H9 (cell line): ENCODE data around the gene GRIK4. TPM values are rescaled to one million over a fixed set of nuclear protein-coding genes. Genes with fewer than 3 reads are reported as not detected.
A peak's percentile ranks its signal among the peaks of the same experiment; 100 is the strongest.

ENCODE experiments used
- DNase-seq: peaks from one replicate; pipeline ENCODE4 v3.0.0-alpha.2; 2017
- H2AFZ ChIP-seq: one replicate; pipeline ENCODE4 v1.6.1; 2013; ENCODE audit warnings: mild to moderate bottlenecking, low read length, control low read depth, moderate library complexity
- H2AK5ac ChIP-seq: 2 replicates; pipeline ENCODE4 v1.6.1; 2013; ENCODE audit warnings: low read length, control low read depth, mixed read lengths; ENCODE audit not compliant: insufficient read length
- H2BK120ac ChIP-seq: one replicate; pipeline ENCODE4 v1.6.1; 2013; ENCODE audit warnings: low read depth, mild to moderate bottlenecking, low read length, control low read depth, inconsistent platforms; ENCODE audit not compliant: poor library complexity, severe bottlenecking
- H2BK12ac ChIP-seq: 2 replicates; pipeline ENCODE4 v1.6.1; 2013; ENCODE audit warnings: low read length, control low read depth, mixed read lengths, low read depth; ENCODE audit not compliant: insufficient read length
- H2BK15ac ChIP-seq: 2 replicates; pipeline ENCODE4 v1.6.1; 2013; ENCODE audit warnings: low read depth, low read length, control low read depth
- H2BK20ac ChIP-seq: one replicate; pipeline ENCODE4 v1.6.1; 2013; ENCODE audit warnings: low read depth, mild to moderate bottlenecking, low read length, control low read depth, inconsistent platforms; ENCODE audit not compliant: poor library complexity, severe bottlenecking
- H2BK5ac ChIP-seq: 2 replicates; pipeline ENCODE4 v1.6.1; 2013; ENCODE audit warnings: low read length, control low read depth, mixed read lengths; ENCODE audit not compliant: insufficient read length
- H3K14ac ChIP-seq: 2 replicates; pipeline ENCODE4 v1.6.1; 2013; ENCODE audit warnings: low read length, control low read depth; ENCODE audit not compliant: insufficient read depth
- H3K18ac ChIP-seq: 2 replicates; pipeline ENCODE4 v1.6.1; 2013; ENCODE audit warnings: low read depth, mild to moderate bottlenecking, mixed read lengths, low read length, control low read depth; ENCODE audit not compliant: insufficient read length
- H3K23ac ChIP-seq: 2 replicates; pipeline ENCODE4 v1.6.1; 2013; ENCODE audit warnings: low read length, control low read depth, mixed read lengths, low read depth; ENCODE audit not compliant: insufficient read length
- H3K23me2 ChIP-seq: 2 replicates; pipeline ENCODE4 v1.6.1; 2013; ENCODE audit warnings: low read depth, mild to moderate bottlenecking, mixed read lengths, low read length, control low read depth; ENCODE audit not compliant: insufficient read length, poor library complexity, severe bottlenecking
- H3K27ac ChIP-seq: 2 replicates; pipeline ENCODE4 v1.5.1; 2013; ENCODE audit warnings: low read length, control low read depth, mixed read lengths, low read depth; ENCODE audit not compliant: insufficient read length
- H3K27me3 ChIP-seq: 2 replicates; pipeline ENCODE4 v1.6.1; 2013; ENCODE audit warnings: low read length, control low read depth, inconsistent platforms; ENCODE audit not compliant: insufficient read depth
- H3K4ac ChIP-seq: 2 replicates; pipeline ENCODE4 v1.6.1; 2013; ENCODE audit warnings: low read depth, mild to moderate bottlenecking, control low read depth, inconsistent platforms, low read length, moderate library complexity
- H3K4me1 ChIP-seq: 2 replicates; pipeline ENCODE4 v1.6.1; 2013; ENCODE audit warnings: low read length, control low read depth, inconsistent platforms; ENCODE audit not compliant: insufficient read depth
- H3K4me2 ChIP-seq: 2 replicates; pipeline ENCODE4 v1.6.1; 2013; ENCODE audit warnings: low read length, control low read depth, mixed read lengths; ENCODE audit not compliant: insufficient read length, insufficient read depth
- H3K56ac ChIP-seq: 2 replicates; pipeline ENCODE4 v1.6.1; 2013; ENCODE audit warnings: low read depth, mild to moderate bottlenecking, mixed read lengths, low read length, control low read depth; ENCODE audit not compliant: insufficient read length
- H3K79me1 ChIP-seq: 2 replicates; pipeline ENCODE4 v1.6.1; 2013; ENCODE audit warnings: low read depth, mild to moderate bottlenecking, moderate library complexity, low read length, control low read depth, inconsistent platforms; ENCODE audit not compliant: insufficient read depth, poor library complexity, severe bottlenecking
- H3K79me2 ChIP-seq: 2 replicates; pipeline ENCODE4 v1.6.1; 2013; ENCODE audit warnings: low read length, control low read depth, inconsistent platforms; ENCODE audit not compliant: insufficient read depth
- H3K9ac ChIP-seq: 2 replicates; pipeline ENCODE4 v1.6.1; 2013; ENCODE audit warnings: low read length, control low read depth, mixed read lengths; ENCODE audit not compliant: insufficient read length; ENCODE audit errors: extremely low read depth
- H3K9me3 ChIP-seq: one replicate; pipeline ENCODE4 v1.6.1; 2013; ENCODE audit warnings: low read depth, low read length, inconsistent platforms; ENCODE audit not compliant: control insufficient read depth
- H3T11ph ChIP-seq: one replicate; pipeline ENCODE4 v1.6.1; 2013; ENCODE audit warnings: mild to moderate bottlenecking, low read length, control low read depth, inconsistent platforms
- H4K20me1 ChIP-seq: one replicate; pipeline ENCODE4 v1.6.1; 2013; ENCODE audit not compliant: control insufficient read depth, insufficient read length, insufficient read depth
- H4K5ac ChIP-seq: 2 replicates; pipeline ENCODE4 v1.6.1; 2013; ENCODE audit warnings: low read depth, mild to moderate bottlenecking, mixed read lengths, low read length, control low read depth; ENCODE audit not compliant: insufficient read length
- H4K8ac ChIP-seq: replicated peaks from 2 replicates; pipeline ENCODE4 v1.6.1; 2013; ENCODE audit warnings: low read length, control low read depth, mixed read lengths, low read depth; ENCODE audit not compliant: insufficient read length
- H4K91ac ChIP-seq: 2 replicates; pipeline ENCODE4 v1.6.1; 2013; ENCODE audit warnings: low read depth, mild to moderate bottlenecking, moderate library complexity, mixed read lengths, low read length, control low read depth; ENCODE audit not compliant: insufficient read length
- H3K27ac Mint-ChIP-seq, 3 experiments: 2 replicates in 2 of 3; 3 replicates in 1 of 3; pipeline ENCODE4 v1.8.0; 2020 to 2021; ENCODE audit warnings: mixed read lengths in 3 of 3, mild to moderate bottlenecking in 1 of 3, moderate library complexity in 1 of 3
- H3K27me3 Mint-ChIP-seq: 2 replicates; pipeline ENCODE4 v1.8.0; 2021; ENCODE audit warnings: low read depth, mild to moderate bottlenecking, moderate library complexity, mixed read lengths
- H3K36me3 Mint-ChIP-seq, 3 experiments: 2 replicates in 2 of 3; 3 replicates in 1 of 3; pipeline ENCODE4 v1.8.0; 2020 to 2021; ENCODE audit warnings: low read depth in 3 of 3, mixed read lengths in 3 of 3; ENCODE audit not compliant: insufficient read depth in 1 of 3
- H3K4me1 Mint-ChIP-seq, 2 experiments: 2 replicates each; pipeline ENCODE4 v1.8.0; 2020; ENCODE audit warnings: mixed read lengths in 2 of 2
- H3K4me3 Mint-ChIP-seq, 2 experiments: 2 replicates in 1 of 2; 3 replicates in 1 of 2; pipeline ENCODE4 v1.8.0; 2020 to 2021; ENCODE audit warnings: mild to moderate bottlenecking in 2 of 2, mixed read lengths in 2 of 2, moderate library complexity in 1 of 2
- H3K9me3 Mint-ChIP-seq, 2 experiments: 2 replicates in 1 of 2; 3 replicates in 1 of 2; pipeline ENCODE4 v1.8.0; 2020; ENCODE audit warnings: mild to moderate bottlenecking in 2 of 2, mixed read lengths in 2 of 2, moderate library complexity in 1 of 2
- CTCF ChIP-seq: fragments of 200-600 bp; sonication (generic); conservative IDR thresholded peaks from 3 replicates; pipeline ENCODE4 v1.8.0; 2021; ENCODE audit warnings: antibody characterized with exemption, mild to moderate bottlenecking
- WGBS: extraction: QIAGEN DNeasy Blood & Tissue Kit; methylation state at CpG from one replicate; pipeline ENCODE4 v1.1.7; 2013; ENCODE audit warnings: missing lambda C conversion rate, low lambda C conversion rate, mixed read lengths; ENCODE audit not compliant: insufficient read length; ENCODE audit errors: extremely low coverage; 5-methylcytosine and 5-hydroxymethylcytosine counted together
- total RNA-seq: library from RNA; stranded (reverse); gene quantifications from 2 replicates; pipeline ENCODE4 v1.2.1, GENCODE V29; 2021

The GRIK4 gene
- total RNA-seq, 1 experiment from 2014 or later: 2.3 TPM

- Histone ChIP-seq H2BK120ac (no peak overlapping the region), H3K9ac (no peak overlapping the region), H3K27me3 (no peaks in the 10 kb centered on the region; the same call in 1 of the 2 replicates), H3K18ac (no peak overlapping the region), H4K20me1 (peaks cover 2% of the 10 kb centered on the region), H3K23me2 (no peaks in the 10 kb centered on the region), H3K56ac (no peak overlapping the region), H3K4me1 (no peaks in the 10 kb centered on the region; the same call in 1 of the 2 replicates), H2BK20ac (no peak overlapping the region), H3K4ac (no peak overlapping the region), H3K4me2 (no peak overlapping the region), H3K23ac (no peak overlapping the region), H3K9me3 (no peaks in the 10 kb centered on the region), H3K14ac (no peak overlapping the region; the same call in 1 of the 2 replicates), H2BK15ac (no peak overlapping the region), H4K91ac (no peak overlapping the region), H2AK5ac (no peak overlapping the region), H4K8ac (no peak overlapping the region), H2AFZ (no peak overlapping the region), H3T11ph (no peak overlapping the region), H2BK12ac (no peak overlapping the region), H2BK5ac (no peak overlapping the region), H3K27ac (no peak overlapping the region), H3K79me1 (no peaks in the 10 kb centered on the region), H4K5ac (no peak overlapping the region), H3K79me2 (no peaks in the 10 kb centered on the region)
- Mint-ChIP-seq H3K4me3 (no peak overlapping the region), H3K27ac (0 out of 7 replicates have a peak overlapping the region, but pooled peaks of 1 of the 3 experiments have one; percentile 50), H3K4me1 (peaks cover 38 to 53% of the 10 kb centered on the region in 2 experiments), H3K9me3 (no peaks in the 10 kb centered on the region), H3K27me3 (peaks cover 22% of the 10 kb centered on the region), H3K36me3 (peaks cover 0 to 6% (median 4%) of the 10 kb centered on the region in 3 experiments; a peak in 4 of 7 replicates)
- WGBS: no CpG with 5 or more reads among the region's 26 CpGs
- DNase-seq: no peak
- TF ChIP-seq CTCF: no peak
Observed at GRCh38 chr11:120597250-120598215, 86.0 kb downstream of the GRIK4 start.
